GM23338 (cell line): ENCODE data around the gene PPP1R14B. TPM values are rescaled to one million over a fixed set of nuclear protein-coding genes. Genes with fewer than 3 reads are reported as not detected.

Experiments used
- ATAC-seq: fragments of 200-7000 bp; cut with Tn5 transposase; 3 replicates; pipeline ENCODE4 v1.9.1; 2020
- DNase-seq: peaks from one replicate; pipeline ENCODE4 v3.0.0-alpha.2; 2015; ENCODE audit warnings: low spot score
- H2AFZ ChIP-seq: fragments of 200-600 bp; sonication (generic); 2 replicates; pipeline ENCODE4 v1.8.0; 2016; ENCODE audit warnings: antibody characterized with exemption, mild to moderate bottlenecking, moderate library complexity
- H3F3A ChIP-seq: fragments of 200-600 bp; sonication (generic); replicated peaks from 2 replicates; pipeline ENCODE4 v1.8.0; 2017; ENCODE audit warnings: antibody characterized with exemption, mixed run types, low read depth
- H3K27ac ChIP-seq: fragments of 200-600 bp; sonication (generic); 2 replicates; pipeline ENCODE4 v1.6.1; 2016; ENCODE audit warnings: low read depth
- H3K27me3 ChIP-seq: fragments of 200-600 bp; sonication (generic); 2 replicates; pipeline ENCODE4 v1.8.0; 2016; ENCODE audit warnings: mild to moderate bottlenecking, mixed run types, moderate library complexity; ENCODE audit not compliant: insufficient read depth
- H3K36me3 ChIP-seq: fragments of 200-600 bp; sonication (generic); 2 replicates; pipeline ENCODE4 v1.8.0; 2016; ENCODE audit warnings: mild to moderate bottlenecking; ENCODE audit not compliant: insufficient read depth
- H3K4me1 ChIP-seq: fragments of 200-600 bp; sonication (generic); 2 replicates; pipeline ENCODE4 v1.8.0; 2016; ENCODE audit warnings: mild to moderate bottlenecking, moderate library complexity; ENCODE audit not compliant: insufficient read depth
- H3K4me2 ChIP-seq: fragments of 200-600 bp; sonication (generic); 2 replicates; pipeline ENCODE4 v1.7.1; 2017; ENCODE audit warnings: mixed run types
- H3K4me3 ChIP-seq: fragments of 200-600 bp; sonication (generic); 2 replicates; pipeline ENCODE4 v1.6.1; 2016; ENCODE audit warnings: mixed run types
- H3K79me2 ChIP-seq: fragments of 200-600 bp; sonication (generic); replicated peaks from 2 replicates; pipeline ENCODE4 v1.8.0; 2017; ENCODE audit warnings: mild to moderate bottlenecking; ENCODE audit not compliant: insufficient read depth
- H3K9me2 ChIP-seq: fragments of 200-600 bp; sonication (generic); 2 replicates; pipeline ENCODE4 v1.8.0; 2017; ENCODE audit not compliant: insufficient read depth
- H4K20me1 ChIP-seq: fragments of 200-600 bp; sonication (generic); replicated peaks from 2 replicates; pipeline ENCODE4 v1.8.0; 2017; ENCODE audit warnings: mild to moderate bottlenecking; ENCODE audit not compliant: insufficient read depth
- H3K27ac Mint-ChIP-seq: 2 replicates; pipeline ENCODE4 v1.8.0; 2020; ENCODE audit warnings: inconsistent platforms, mild to moderate bottlenecking, moderate library complexity, mixed read lengths
- H3K27me3 Mint-ChIP-seq: 3 replicates; pipeline ENCODE4 v1.8.0; 2022; ENCODE audit warnings: low read depth, mild to moderate bottlenecking, moderate library complexity, mixed read lengths, inconsistent platforms; ENCODE audit not compliant: insufficient read depth, poor library complexity
- H3K36me3 Mint-ChIP-seq: 3 replicates; pipeline ENCODE4 v1.8.0; 2021; ENCODE audit warnings: low read depth, mild to moderate bottlenecking, inconsistent platforms, moderate library complexity, mixed read lengths
- H3K4me1 Mint-ChIP-seq: 3 replicates; pipeline ENCODE4 v1.8.0; 2020; ENCODE audit warnings: mild to moderate bottlenecking, inconsistent platforms, mixed read lengths
- H3K4me3 Mint-ChIP-seq: 3 replicates; pipeline ENCODE4 v1.8.0; 2021; ENCODE audit warnings: moderate library complexity, mild to moderate bottlenecking, inconsistent platforms, mixed read lengths
- H3K9me3 Mint-ChIP-seq: 3 replicates; pipeline ENCODE4 v1.8.0; 2020; ENCODE audit warnings: moderate library complexity, mild to moderate bottlenecking, inconsistent platforms, mixed read lengths
- CREB1 ChIP-seq: fragments of 250-450 bp; sonication (Bioruptor Pico); IDR thresholded peaks from 2 replicates; pipeline ENCODE4 v1.5.0; 2020; ENCODE audit warnings: low read depth, mild to moderate bottlenecking, moderate library complexity
- ETS1 ChIP-seq: IDR thresholded peaks from 2 replicates; pipeline ENCODE4 v1.6.1; 2016; ENCODE audit warnings: antibody characterized with exemption
- JUNB ChIP-seq: IDR thresholded peaks from one replicate; pipeline ENCODE4 v1.6.1; 2016; ENCODE audit warnings: antibody characterized with exemption; ENCODE audit not compliant: unreplicated experiment
- NANOG ChIP-seq: IDR thresholded peaks from 2 replicates; pipeline ENCODE4 v1.6.1; 2016; ENCODE audit warnings: antibody characterized with exemption, borderline replicate concordance
- REST ChIP-seq: IDR thresholded peaks from one replicate; pipeline ENCODE4 v1.6.1; 2018; ENCODE audit warnings: antibody characterized with exemption; ENCODE audit not compliant: unreplicated experiment
- STAT1 ChIP-seq: IDR thresholded peaks from one replicate; pipeline ENCODE4 v1.6.1; 2016; ENCODE audit warnings: antibody characterized with exemption; ENCODE audit not compliant: unreplicated experiment
- ZNF114 ChIP-seq: fragments of 250-450 bp; sonication (Bioruptor Pico); IDR thresholded peaks from 2 replicates; pipeline ENCODE4 v1.5.0; 2020; ENCODE audit warnings: mild to moderate bottlenecking, moderate library complexity
- ZNF331 ChIP-seq: fragments of 250-450 bp; sonication (Bioruptor Pico); IDR thresholded peaks from 2 replicates; pipeline ENCODE4 v1.5.0; 2020; ENCODE audit warnings: low read depth, mild to moderate bottlenecking, moderate library complexity
- ZNF462 ChIP-seq: fragments of 250-450 bp; sonication (Bioruptor Pico); IDR thresholded peaks from 2 replicates; pipeline ENCODE4 v1.5.0; 2020; ENCODE audit warnings: mild to moderate bottlenecking, moderate library complexity
- polyA plus RNA-seq: library from polyadenylated mRNA; unstranded; fragments of >200 nt; fragmentation: Nextera tagmentation; extraction: Ambion mirVana; gene quantifications from 2 replicates; pipeline ENCODE4 v1.2.1, GENCODE V29; 2016
- total RNA-seq: library from RNA; depleted of rRNA; stranded (reverse); fragments of >200 nt; shearing (Covaris generic); gene quantifications from 2 replicates; pipeline ENCODE4 v1.2.3, GENCODE V29; 2014

Gene PPP1R14B
- total and polyA plus RNA-seq, 2 experiments from 2014 or later: 250 to 315 TPM

GRCh38 chr11:64220798-64221197 lies 25.9 kb downstream of the PPP1R14B start:
- H3K27ac ChIP-seq: no peak overlapping the region
- ATAC-seq (no peak), DNase-seq (no peak)
- Mint-ChIP-seq H3K27ac (no peak overlapping the region), H3K4me1 (peaks cover 10% of the 10 kb centered on the region; the same call in 2 of the 3 replicates), H3K9me3 (no peaks in the 10 kb centered on the region), H3K4me3 (no peak overlapping the region), H3K27me3 (peaks cover 5% of the 10 kb centered on the region), H3K36me3 (peaks cover 3% of the 10 kb centered on the region; the same call in 1 of the 3 replicates)
- H3K9me2 ChIP-seq: no peaks in the 10 kb centered on the region
- no peaks in the 10 kb centered on the region for H3K27me3 ChIP-seq
- H3K79me2 ChIP-seq: no peaks in the 10 kb centered on the region
- no peak overlapping the region for H3K4me3 ChIP-seq
- H2AFZ ChIP-seq: no peak overlapping the region
- TF ChIP-seq JUNB (no peak), ZNF462 (no peak)
- H3K36me3 ChIP-seq: no peaks in the 10 kb centered on the region; the same call in 1 of the 2 replicates
- H3K4me1 ChIP-seq: no peaks in the 10 kb centered on the region; the same call in 1 of the 2 replicates
- H4K20me1 ChIP-seq: no peaks in the 10 kb centered on the region
- no peak overlapping the region for H3K4me2 ChIP-seq
- no peaks in the 10 kb centered on the region for H3F3A ChIP-seq

- DNase-seq: no peak
Observed at GRCh38 chr11:64220271-64220670, 26.5 kb downstream of the PPP1R14B start.

More at GRCh38 chr11:64220271-64220670, 26.5 kb downstream of the PPP1R14B start:
- H3K27me3 ChIP-seq: no peaks in the 10 kb centered on the region
- TF ChIP-seq ZNF114 (CRISPR knock-in tag) (no peak), ZNF331 (no peak), STAT1 (no peak), NANOG (no peak), REST (no peak), CREB1 (CRISPR knock-in tag) (no peak), ETS1 (no peak)
- H3K4me1 ChIP-seq: no peaks in the 10 kb centered on the region; the same call in 1 of the 2 replicates
- Mint-ChIP-seq H3K36me3 (peaks cover 3% of the 10 kb centered on the region; the same call in 2 of the 3 replicates), H3K4me1 (peaks cover 8% of the 10 kb centered on the region; the same call in 2 of the 3 replicates), H3K27me3 (peaks cover 5% of the 10 kb centered on the region), H3K9me3 (no peaks in the 10 kb centered on the region), H3K27ac (no peak overlapping the region), H3K4me3 (no peak overlapping the region)
- H3K4me3 ChIP-seq: no peak overlapping the region
- H3K27ac ChIP-seq: no peak overlapping the region
- H3K9me2 ChIP-seq: no peaks in the 10 kb centered on the region
- H2AFZ ChIP-seq: no peak overlapping the region
- no peaks in the 10 kb centered on the region for H3K79me2 ChIP-seq
- no peaks in the 10 kb centered on the region for H3F3A ChIP-seq
- H4K20me1 ChIP-seq: no peaks in the 10 kb centered on the region
- peaks cover 3% of the 10 kb centered on the region; the same call in 1 of the 2 replicates for H3K36me3 ChIP-seq
- no peak overlapping the region for H3K4me2 ChIP-seq
- no peak for ATAC-seq
